GM12872 (cell line): Measurements from ENCODE around the gene IGF2R.
A peak's percentile ranks its signal among the peaks of the same experiment; 100 is the strongest.

Experiments used
- CTCF ChIP-seq: IDR thresholded peaks from 3 replicates; pipeline ENCODE4 v1.5.1; 2011; ENCODE audit warnings: low read depth, mild to moderate bottlenecking, low read length, moderate library complexity; ENCODE audit not compliant: insufficient read depth

IGF2R gene

GRCh38 chr6:160084198-160084776 lies 115.4 kb downstream of the IGF2R start:
- TF ChIP-seq CTCF: no peak

GRCh38 chr6:160085226-160085625 lies 116.3 kb downstream of the IGF2R start:
- TF ChIP-seq CTCF: no peak

- no peak for TF ChIP-seq CTCF
Measured at GRCh38 chr6:160085713-160086505, 117.0 kb downstream of the IGF2R start.

- TF ChIP-seq CTCF: no peak
Measured at GRCh38 chr6:160086754-160087153, 117.9 kb downstream of the IGF2R start.

- TF ChIP-seq CTCF: peak; percentile 43
Measured at GRCh38 chr6:160088069-160088783, 119.3 kb downstream of the IGF2R start.

- no peak for TF ChIP-seq CTCF
Measured at GRCh38 chr6:160088784-160089533, 120.1 kb downstream of the IGF2R start.

- no peak for TF ChIP-seq CTCF
Measured at GRCh38 chr6:160089534-160089897, 120.6 kb downstream of the IGF2R start.
